H1 (cell line): ENCODE measurements around the gene TRMT2B. TPM values are rescaled to one million over a fixed set of nuclear protein-coding genes. Genes with fewer than 3 reads are reported as not detected.

Source experiments
- CTCF ChIA-PET: fragments of 300-600 bp; sonication (Branson Sonifier 250); formaldehyde crosslinking; loops from one replicate; lab custom pipeline; 2021; ENCODE audit not compliant: partially characterized antibody; lab: Charles Lee
- POLR2A ChIA-PET: fragments of 300-600 bp; sonication (Branson Sonifier 250); formaldehyde crosslinking; loops from one replicate; lab custom pipeline; 2021; ENCODE audit warnings: inconsistent platforms; ENCODE audit not compliant: partially characterized antibody; lab: Charles Lee
- DNase-seq, 2 experiments: peaks; one replicate each; pipeline versions ENCODE4 v3.0.0 to v3.0.0-alpha.2; 2010 to 2022; ENCODE audit warnings: low spot score in 2 of 2, low read depth in 1 of 2, mixed read lengths in 1 of 2
- FAIRE-seq: peaks from 2 replicates; lab custom pipeline; 2011; peaks lifted over from hg19 to GRCh38; lab: Jason Lieb, UNC
- H2AFZ ChIP-seq: 2 replicates; pipeline ENCODE4 v1.8.1; 2012; ENCODE audit warnings: low read length, inconsistent platforms
- H2AK5ac ChIP-seq: 2 replicates; pipeline ENCODE4 v1.6.1; 2013; ENCODE audit warnings: low read depth, low read length
- H2BK120ac ChIP-seq: replicated peaks from 2 replicates; pipeline ENCODE3; 2013; ENCODE audit warnings: low read depth, low read length, inconsistent platforms
- H2BK12ac ChIP-seq: 2 replicates; pipeline ENCODE4 v1.6.1; 2013; ENCODE audit warnings: low read depth, low read length
- H2BK15ac ChIP-seq: 2 replicates; pipeline ENCODE4 v1.6.1; 2013; ENCODE audit warnings: low read length
- H2BK20ac ChIP-seq: 2 replicates; pipeline ENCODE4 v1.6.1; 2013; ENCODE audit warnings: low read length
- H2BK5ac ChIP-seq: 2 replicates; pipeline ENCODE4 v1.6.1; 2013; ENCODE audit warnings: low read depth, low read length
- H3K14ac ChIP-seq: 2 replicates; pipeline ENCODE4 v1.6.1; 2013; ENCODE audit warnings: inconsistent platforms; ENCODE audit not compliant: insufficient read length
- H3K18ac ChIP-seq: 2 replicates; pipeline ENCODE4 v1.6.1; 2013; ENCODE audit warnings: low read length; ENCODE audit errors: extremely low read depth
- H3K23ac ChIP-seq: 2 replicates; pipeline ENCODE4 v1.6.1; 2013; ENCODE audit warnings: inconsistent platforms; ENCODE audit not compliant: insufficient read length
- H3K23me2 ChIP-seq: 2 replicates; pipeline ENCODE4 v1.6.1; 2013; ENCODE audit warnings: low read depth, low read length
- H3K27ac ChIP-seq: 2 replicates; pipeline ENCODE4 v1.6.1; 2011; ENCODE audit warnings: low read depth, low read length, inconsistent platforms
- H3K27me3 ChIP-seq, 4 experiments: replicated peaks in 1 of 4; 1 replicate in 1 of 4; 2 replicates in 3 of 4; pipeline versions ENCODE4 v1.6.1 to v1.8.1; 2011 to 2013; ENCODE audit warnings: low read length in 3 of 4, mild to moderate bottlenecking in 3 of 4, inconsistent platforms in 2 of 4, mixed read lengths in 2 of 4, moderate library complexity in 1 of 4; ENCODE audit not compliant: control insufficient read depth in 3 of 4, insufficient read depth in 3 of 4; ENCODE audit errors: extremely low read depth in 1 of 4
- H3K36me3 ChIP-seq, 4 experiments: 2 replicates each; pipeline versions ENCODE4 v1.6.1 to v1.8.1; 2011 to 2013; ENCODE audit warnings: mild to moderate bottlenecking in 4 of 4, low read length in 3 of 4, moderate library complexity in 2 of 4, control low read depth in 1 of 4, inconsistent platforms in 1 of 4; ENCODE audit not compliant: insufficient read depth in 4 of 4, control insufficient read depth in 2 of 4
- H3K4ac ChIP-seq: replicated peaks from 2 replicates; pipeline ENCODE3; 2013; ENCODE audit warnings: low read length, low read depth, mixed read lengths, inconsistent platforms; ENCODE audit not compliant: insufficient read length
- H3K4me1 ChIP-seq, 4 experiments: replicated peaks in 1 of 4; 1 replicate in 1 of 4; 2 replicates in 3 of 4; pipeline versions ENCODE4 v1.6.1 to v1.8.1; 2011 to 2013; ENCODE audit warnings: low read length in 3 of 4, inconsistent platforms in 2 of 4, mixed read lengths in 1 of 4; ENCODE audit not compliant: insufficient read depth in 4 of 4, control insufficient read depth in 3 of 4
- H3K4me2 ChIP-seq, 2 experiments: 2 replicates each; pipeline versions ENCODE4 v1.6.1 to v1.8.1; 2011 to 2013; ENCODE audit warnings: low read depth in 2 of 2, low read length in 2 of 2, control low read depth in 1 of 2, inconsistent platforms in 1 of 2, mild to moderate bottlenecking in 1 of 2; ENCODE audit not compliant: insufficient read depth in 1 of 2
- H3K4me3 ChIP-seq, 4 experiments: fragments of 200-600, 300-600 bp in 1 of 4; sonication (generic), shearing (Covaris generic), sonication (Bioruptor Twin) in 1 of 4; 2 replicates each; pipeline versions ENCODE4 v1.5.1 to v1.8.1; 2011 to 2016; ENCODE audit warnings: low read length in 4 of 4, low read depth in 3 of 4, control low read depth in 2 of 4, inconsistent platforms in 2 of 4, mild to moderate bottlenecking in 2 of 4, mixed read lengths in 1 of 4, moderate library complexity in 1 of 4; ENCODE audit not compliant: insufficient read depth in 2 of 4; ENCODE audit errors: extremely low read depth in 1 of 4
- H3K56ac ChIP-seq: replicated peaks from 2 replicates; pipeline ENCODE3; 2013; ENCODE audit warnings: low read depth, mild to moderate bottlenecking, mixed read lengths, low read length, inconsistent platforms; ENCODE audit not compliant: insufficient read length
- H3K79me1 ChIP-seq: 2 replicates; pipeline ENCODE4 v1.6.1; 2013; ENCODE audit warnings: low read depth, low read length, control low read depth
- H3K79me2 ChIP-seq, 2 experiments: 2 replicates each; pipeline versions ENCODE4 v1.6.1 to v1.8.1; 2012 to 2013; ENCODE audit warnings: low read length in 2 of 2, mild to moderate bottlenecking in 2 of 2, inconsistent platforms in 1 of 2; ENCODE audit not compliant: insufficient read depth in 2 of 2, control insufficient read depth in 1 of 2
- H3K9ac ChIP-seq, 4 experiments: replicated peaks in 1 of 4; 1 replicate in 1 of 4; 2 replicates in 3 of 4; pipeline versions ENCODE4 v1.6.1 to v1.8.1; 2011 to 2013; ENCODE audit warnings: low read depth in 3 of 4, low read length in 3 of 4, control low read depth in 2 of 4, mild to moderate bottlenecking in 2 of 4, moderate library complexity in 2 of 4, inconsistent platforms in 1 of 4; ENCODE audit errors: extremely low read depth in 1 of 4
- H3K9me3 ChIP-seq, 2 experiments: 2 replicates each; pipeline versions ENCODE4 v1.6.1 to v1.8.1; 2012 to 2013; ENCODE audit warnings: mild to moderate bottlenecking in 2 of 2, moderate library complexity in 2 of 2, control low read depth in 1 of 2, inconsistent platforms in 1 of 2, low read depth in 1 of 2, low read length in 1 of 2, mixed read lengths in 1 of 2; ENCODE audit not compliant: insufficient read depth in 2 of 2
- H4K20me1 ChIP-seq, 2 experiments: replicated peaks in 1 of 2; 2 replicates each; pipeline versions ENCODE3 to v1.8.1; 2011 to 2013; ENCODE audit warnings: inconsistent platforms in 2 of 2, low read length in 2 of 2, mild to moderate bottlenecking in 1 of 2; ENCODE audit not compliant: insufficient read depth in 2 of 2, control insufficient read depth in 1 of 2
- H4K5ac ChIP-seq: 2 replicates; pipeline ENCODE4 v1.6.1; 2013; ENCODE audit warnings: low read length, low read depth, mixed read lengths, inconsistent platforms; ENCODE audit not compliant: insufficient read length
- H4K8ac ChIP-seq: 2 replicates; pipeline ENCODE4 v1.8.0; 2013; ENCODE audit warnings: mild to moderate bottlenecking, moderate library complexity, low read length, inconsistent platforms; ENCODE audit not compliant: insufficient read depth; ENCODE audit errors: extremely low read depth
- H4K91ac ChIP-seq: replicated peaks from 2 replicates; pipeline ENCODE3; 2013; ENCODE audit warnings: low read length, mixed read lengths, inconsistent platforms; ENCODE audit not compliant: insufficient read length
- KDM1A ChIP-seq: fragments of 200-600, 300-600 bp; sonication (generic); IDR thresholded peaks from 2 replicates; pipeline ENCODE4 v1.7.1; 2016; ENCODE audit warnings: mild to moderate bottlenecking, low read length, borderline replicate concordance
- SP4 ChIP-seq: IDR thresholded peaks from 2 replicates; pipeline ENCODE4 v1.6.1; 2012; ENCODE audit warnings: low read length, inconsistent platforms
- WGBS, 2 experiments: shearing (Covaris generic) in 1 of 2; methylation state at CpG; one replicate each; pipeline versions ENCODE4 v1.1.6 to v1.1.7; 2013 to 2015; ENCODE audit warnings: low lambda C conversion rate in 2 of 2, mixed read lengths in 2 of 2, inconsistent platforms in 1 of 2, low coverage in 1 of 2, missing lambda C conversion rate in 1 of 2; ENCODE audit not compliant: insufficient replicate concordance in 2 of 2, insufficient coverage in 1 of 2, insufficient read length in 1 of 2; ENCODE audit errors: extremely low coverage in 1 of 2, missing lambda C conversion rate in 1 of 2; 5-methylcytosine and 5-hydroxymethylcytosine counted together
- polyA plus RNA-seq, 7 experiments: library from polyadenylated mRNA; depleted of rRNA in 3 of 7; stranded (reverse) in 5 of 7; unstranded in 2 of 7; fragments of >200 nt in 5 of 7; fragments of 200-250 nt in 2 of 7; gene quantifications; 1 replicate in 5 of 7; 2 replicates in 1 of 7; 4 replicates in 1 of 7; pipeline versions ENCODE4 v1.2.1 to v1.2.3, GENCODE V29; 2011 to 2013; ENCODE audit warnings: missing spikeins in 2 of 7, mixed read lengths in 2 of 7
- total RNA-seq: library from RNA; stranded (reverse); fragmentation: NEBNext Ultra II Directional; extraction: Animal tissue kit (Norgen Biotek cat#: 25700); gene quantifications from 2 replicates; pipeline ENCODE4 v1.2.1, GENCODE V29; 2021
- TF ChIP-seq, protein P1 (sequence below), 3 experiments: IDR thresholded peaks; 1 replicate in 2 of 3; 2 replicates in 1 of 3; pipeline versions ENCODE4 v1.5.1 to v1.6.1; 2011; ENCODE audit warnings: low read length in 3 of 3, mild to moderate bottlenecking in 3 of 3, inconsistent platforms in 2 of 3, low read depth in 1 of 3, moderate library complexity in 1 of 3; ENCODE audit not compliant: insufficient read depth in 1 of 3; ENCODE audit errors: control extremely low read depth in 1 of 3

TRMT2B gene
- total and polyA plus RNA-seq, 2 of the 8 experiments (the other 6 are each of a cell fraction or from before 2014, with no cell fraction given) = 12.1 to 12.4 TPM

DNA sequence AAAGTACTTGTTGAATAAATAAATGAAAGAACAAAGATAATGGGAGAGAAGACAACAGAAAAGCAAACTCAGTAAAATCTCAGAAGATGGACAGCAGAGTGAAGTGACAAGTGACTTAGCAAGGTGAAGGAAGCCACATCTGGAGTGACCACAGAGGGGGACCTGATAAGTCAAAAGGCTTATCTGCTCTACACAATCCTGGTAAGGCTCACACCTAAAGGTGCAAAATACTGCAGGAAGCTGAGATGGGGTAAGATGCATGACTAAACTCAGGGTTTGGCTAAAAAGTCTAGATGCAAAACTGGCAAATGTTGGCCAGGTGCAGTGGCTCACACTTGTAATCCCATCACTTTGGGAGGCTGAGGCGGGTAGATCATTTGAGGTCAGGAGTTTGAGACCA, 22.2 kb downstream of the TRMT2B start:
- H3K4me2 ChIP-seq = no peak overlapping the region
- no peak overlapping the region for H3K14ac ChIP-seq
- no peak overlapping the region for H4K5ac ChIP-seq
- H4K20me1 ChIP-seq = no peaks in the 10 kb centered on the region
- H2BK20ac ChIP-seq = no peak overlapping the region
- H3K79me2 ChIP-seq = no peaks in the 10 kb centered on the region
- peaks cover 0 to 7% (median 3%) of the 10 kb centered on the region in 4 experiments; a peak in 2 of 8 replicates for H3K36me3 ChIP-seq
- TF ChIP-seq KDM1A (no peak), SP4 (no peak)
- TF ChIP-seq, protein P1, sequence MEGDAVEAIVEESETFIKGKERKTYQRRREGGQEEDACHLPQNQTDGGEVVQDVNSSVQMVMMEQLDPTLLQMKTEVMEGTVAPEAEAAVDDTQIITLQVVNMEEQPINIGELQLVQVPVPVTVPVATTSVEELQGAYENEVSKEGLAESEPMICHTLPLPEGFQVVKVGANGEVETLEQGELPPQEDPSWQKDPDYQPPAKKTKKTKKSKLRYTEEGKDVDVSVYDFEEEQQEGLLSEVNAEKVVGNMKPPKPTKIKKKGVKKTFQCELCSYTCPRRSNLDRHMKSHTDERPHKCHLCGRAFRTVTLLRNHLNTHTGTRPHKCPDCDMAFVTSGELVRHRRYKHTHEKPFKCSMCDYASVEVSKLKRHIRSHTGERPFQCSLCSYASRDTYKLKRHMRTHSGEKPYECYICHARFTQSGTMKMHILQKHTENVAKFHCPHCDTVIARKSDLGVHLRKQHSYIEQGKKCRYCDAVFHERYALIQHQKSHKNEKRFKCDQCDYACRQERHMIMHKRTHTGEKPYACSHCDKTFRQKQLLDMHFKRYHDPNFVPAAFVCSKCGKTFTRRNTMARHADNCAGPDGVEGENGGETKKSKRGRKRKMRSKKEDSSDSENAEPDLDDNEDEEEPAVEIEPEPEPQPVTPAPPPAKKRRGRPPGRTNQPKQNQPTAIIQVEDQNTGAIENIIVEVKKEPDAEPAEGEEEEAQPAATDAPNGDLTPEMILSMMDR (IDR thresholded peaks at IDR 0.05; ENCODE audit: control extremely low read depth in 1 of 3, insufficient read depth in 1 of 3, low read depth in 1 of 3, low read length in 3 of 3) = no peak
- TF ChIP-seq, all 59 proteins: peak for 0
- no peak overlapping the region for H3K27ac ChIP-seq
- no peaks in the 10 kb centered on the region for H3K27me3 ChIP-seq
- no peaks in the 10 kb centered on the region for H3K79me1 ChIP-seq
- FAIRE-seq (no peak), DNase-seq (no peak)
- no peak overlapping the region for H3K56ac ChIP-seq
- no peak overlapping the region for H3K4ac ChIP-seq
- no peak overlapping the region for H4K91ac ChIP-seq
- H2BK12ac ChIP-seq = no peak overlapping the region
- H3K23ac ChIP-seq = no peak overlapping the region
- WGBS, 2 experiments = no CpG with 5 or more reads among the region's 1 CpG
- no peak overlapping the region for H2BK5ac ChIP-seq
- H3K9me3 ChIP-seq = no peaks in the 10 kb centered on the region
- no peak overlapping the region for H3K4me3 ChIP-seq
- no peak overlapping the region for H2AFZ ChIP-seq
- H3K18ac ChIP-seq = no peak overlapping the region
- H3K9ac ChIP-seq = no peak overlapping the region
- no peaks in the 10 kb centered on the region for H3K23me2 ChIP-seq
- H2AK5ac ChIP-seq = no peak overlapping the region
- no peak overlapping the region for H2BK120ac ChIP-seq
- no peak overlapping the region for H4K8ac ChIP-seq
- POLR2A ChIA-PET = no interaction called here
- H3K4me1 ChIP-seq = no peaks in the 10 kb centered on the region
- CTCF ChIA-PET = interaction anchor here (0.6 kb wide), 1 partner anchor 153 kb away, joined by 3 read pairs; no protein-coding TSS in a partner anchor
- no peak overlapping the region for H2BK15ac ChIP-seq
